Ramos (cell line): ENCODE measurements around the gene HAP1.
"Not testable (repeated sequence)": the region's sequence is repeated elsewhere in the genome, so short reads cannot be mapped to it uniquely, and the experiment has no call there.

Experiments
- in situ Hi-C: fragments of 300-500 bp; cut with MboI; formaldehyde crosslinking; loops from one replicate; pipeline ENCODE4 v1.14.3; 2022; ENCODE audit warnings: low sequenced_read_pairs; ENCODE audit not compliant: unreplicated experiment

Gene HAP1

GRCh38 chr17:41678907-41679739, 55.3 kb downstream of the HAP1 start:
- in situ Hi-C loops: no loop called here

- in situ Hi-C loops: no loop called here
Measured at GRCh38 chr17:41678411-41678906, 56.0 kb downstream of the HAP1 start.

DNA sequence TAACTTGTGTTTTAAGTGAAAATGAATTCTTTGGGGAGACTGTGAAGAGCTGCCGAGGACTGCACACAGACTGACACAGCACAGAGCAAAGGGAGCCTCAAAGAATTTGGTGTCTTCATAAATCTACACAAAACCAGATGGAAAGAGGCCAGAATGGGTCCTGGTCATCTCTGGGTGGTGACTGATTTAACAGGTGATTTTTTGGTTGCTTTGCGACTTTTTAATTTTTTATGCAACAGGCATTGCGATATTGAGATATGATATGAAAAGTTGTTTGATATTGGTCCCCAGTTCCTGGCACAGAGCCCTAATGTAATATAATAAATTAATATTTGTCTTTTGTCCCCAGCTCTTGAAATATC, 58.4 kb downstream of the HAP1 start:
- in situ Hi-C loops: no loop called here

GRCh38 chr17:41675157-41676057, 59.0 kb downstream of the HAP1 start:
- in situ Hi-C loops: not testable (repeated sequence)
